HEK293 (cell line): ENCODE results near the gene PREX1.
"Not testable (repeated sequence)": the region's sequence is repeated elsewhere in the genome, so short reads cannot be mapped to it uniquely, and the experiment has no call there.

Experiments
- KLF9 ChIP-seq: fragments of 450-650 bp; formaldehyde crosslinking; IDR thresholded peaks from 2 replicates; pipeline ENCODE4 v1.5.1; 2016; ENCODE audit warnings: missing biosample characterization, missing genetic modification characterization, low read depth
- MYNN ChIP-seq: fragments of 450-650 bp; formaldehyde crosslinking; IDR thresholded peaks from 2 replicates; pipeline ENCODE4 v1.5.1; 2016; ENCODE audit warnings: missing biosample characterization, missing genetic modification characterization, borderline replicate concordance
- ZNF292 ChIP-seq: fragments of 450-650 bp; formaldehyde crosslinking; IDR thresholded peaks from 2 replicates; pipeline ENCODE4 v1.5.1; 2016; ENCODE audit warnings: low read depth, missing biosample characterization, missing genetic modification characterization, borderline replicate concordance
- ZNF670 ChIP-seq: fragments of 450-650 bp; formaldehyde crosslinking; IDR thresholded peaks from 2 replicates; pipeline ENCODE4 v1.5.1; 2016; ENCODE audit warnings: missing biosample characterization, missing genetic modification characterization, low read depth
- ZNF701 ChIP-seq: fragments of 450-650 bp; formaldehyde crosslinking; IDR thresholded peaks from 2 replicates; pipeline ENCODE4 v1.5.1; 2016; ENCODE audit warnings: missing biosample characterization, missing genetic modification characterization

DNA sequence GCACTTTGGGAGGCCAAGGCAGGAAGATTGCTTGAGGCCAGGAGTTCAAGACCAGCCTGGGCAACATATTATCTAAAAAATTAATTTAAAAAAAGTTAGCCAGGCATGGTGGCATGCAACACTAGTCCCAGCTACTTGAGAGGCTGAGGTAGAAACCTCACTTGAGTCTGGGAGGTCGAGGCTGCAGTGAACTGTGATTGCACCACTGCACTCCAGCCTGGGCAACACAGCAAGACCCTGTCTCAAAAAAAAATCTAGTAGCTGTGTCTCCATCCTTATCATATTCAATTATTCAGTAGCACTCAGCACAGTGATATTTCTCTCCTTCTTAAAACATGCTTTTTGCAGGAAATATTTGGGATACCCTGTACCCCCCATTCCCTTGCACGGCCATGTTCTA, 16.1 kb upstream of the PREX1 start:
- not testable (repeated sequence) for TF ChIP-seq KLF9 (tag by site-specific recombination); MYNN; ZNF292 (tag by site-specific recombination); ZNF670 (tag by site-specific recombination); ZNF701 (tag by site-specific recombination)
